HCT116 (cell line): Measurements from ENCODE around the gene SLC27A4. TPM values are rescaled to one million over a fixed set of nuclear protein-coding genes. Genes with fewer than 3 reads are reported as not detected.

ENCODE experiments used
- ATAC-seq: fragments of 200-7000 bp; cut with Tn5 transposase; 2 replicates; pipeline ENCODE4 v1.9.1; 2020; ENCODE audit warnings: mild to moderate bottlenecking, moderate library complexity
- BruUV-seq: library from RNA; stranded (reverse); fragments of 400-500 nt; replicated peaks from 2 replicates; lab custom pipeline; 2021; lab: Mats Ljungman, UMichigan
- CTCF ChIA-PET: fragments of 300-600 bp; sonication (Branson Sonifier 250); formaldehyde crosslinking; loops from one replicate; lab custom pipeline; 2021; ENCODE audit warnings: antibody characterized with exemption; lab: Charles Lee
- POLR2A ChIA-PET: fragments of 300-600, 350-600 bp; sonication (Branson Sonifier 250); formaldehyde crosslinking; loops from one replicate; lab custom pipeline; 2021; ENCODE audit warnings: antibody characterized with exemption; lab: Charles Lee
- RAD21 ChIA-PET, 2 experiments: fragments of 300-600 bp; sonication (Branson Sonifier 250); formaldehyde crosslinking; loops; one replicate each; lab custom pipeline; 2023; ENCODE audit warnings: low total read pairs in 2 of 2; ENCODE audit not compliant: uncharacterized antibody in 2 of 2, unreplicated experiment in 2 of 2, low non-redundant PET in 1 of 2; lab: Charles Lee
- DNase-seq: peaks from one replicate; pipeline ENCODE4 v3.0.0-alpha.2; 2010; ENCODE audit warnings: low read depth, low spot score
- H2AFZ ChIP-seq: fragments of 200-600 bp; shearing (Covaris generic), sonication (generic); 2 replicates; pipeline ENCODE4 v1.6.1; 2017; ENCODE audit warnings: low read depth, mixed run types, mixed read lengths, antibody characterized with exemption, low read length; ENCODE audit not compliant: poor library complexity, severe bottlenecking
- H3K27ac ChIP-seq: 2 replicates; pipeline ENCODE4 v1.5.1; 2012; ENCODE audit warnings: low read depth, low read length
- H3K27me3 ChIP-seq: fragments of 200-600 bp; sonication (generic); 2 replicates; pipeline ENCODE4 v1.6.1; 2016; ENCODE audit warnings: mixed run types, low read length, mixed read lengths; ENCODE audit not compliant: insufficient read depth
- H3K36me3 ChIP-seq, 2 experiments: fragments of 200-500 bp in 1 of 2; fragments of 200-600 bp in 1 of 2; sonication (Bioruptor generic) in 1 of 2; sonication (generic) in 1 of 2; 2 replicates each; pipeline versions ENCODE4 v1.5.1 to v1.6.1; 2014 to 2016; ENCODE audit warnings: low read length in 2 of 2, inconsistent platforms in 1 of 2, mixed read lengths in 1 of 2, mixed run types in 1 of 2; ENCODE audit not compliant: insufficient read depth in 2 of 2, control insufficient read depth in 1 of 2
- H3K4me1 ChIP-seq, 2 experiments: fragments of 200-600 bp in 1 of 2; sonication (generic) in 1 of 2; 2 replicates each; pipeline versions ENCODE4 v1.5.1 to v1.6.1; 2012 to 2017; ENCODE audit warnings: low read length in 2 of 2, inconsistent platforms in 1 of 2, mild to moderate bottlenecking in 1 of 2, mixed read lengths in 1 of 2, mixed run types in 1 of 2, moderate library complexity in 1 of 2; ENCODE audit not compliant: insufficient read depth in 2 of 2, control insufficient read depth in 1 of 2
- H3K4me2 ChIP-seq: fragments of 200-600 bp; sonication (generic); 2 replicates; pipeline ENCODE4 v1.6.1; 2017; ENCODE audit warnings: mixed run types, low read length, mixed read lengths
- H3K4me3 ChIP-seq, 2 experiments: fragments of 200-600 bp in 1 of 2; sonication (generic) in 1 of 2; replicated peaks in 1 of 2; 2 replicates each; pipeline ENCODE4 v1.5.1; 2011 to 2016; ENCODE audit warnings: low read length in 2 of 2, control low read depth in 1 of 2, low read depth in 1 of 2, mild to moderate bottlenecking in 1 of 2, mixed read lengths in 1 of 2, mixed run types in 1 of 2
- H3K79me2 ChIP-seq: fragments of 200-600 bp; sonication (generic); 2 replicates; pipeline ENCODE4 v1.6.1; 2017; ENCODE audit warnings: mild to moderate bottlenecking, mixed run types, low read length, moderate library complexity, mixed read lengths; ENCODE audit not compliant: insufficient read depth
- H3K9ac ChIP-seq: fragments of 200-600 bp; sonication (generic); 2 replicates; pipeline ENCODE4 v1.6.1; 2016; ENCODE audit warnings: low read length, mixed read lengths
- H3K9me2 ChIP-seq: fragments of 200-600 bp; sonication (generic), shearing (Covaris generic); 2 replicates; pipeline ENCODE4 v1.6.1; 2017; ENCODE audit warnings: mixed run types, mild to moderate bottlenecking, moderate library complexity; ENCODE audit not compliant: insufficient read depth
- H3K9me3 ChIP-seq, 2 experiments: fragments of 200-500 bp in 1 of 2; fragments of 200-600 bp in 1 of 2; sonication (Bioruptor generic) in 1 of 2; sonication (generic) in 1 of 2; 2 replicates each; pipeline ENCODE4 v1.6.1; 2014 to 2017; ENCODE audit warnings: low read length in 2 of 2, mixed read lengths in 2 of 2, inconsistent platforms in 1 of 2, low read depth in 1 of 2, mild to moderate bottlenecking in 1 of 2, mixed run types in 1 of 2, moderate library complexity in 1 of 2; ENCODE audit not compliant: control insufficient read depth in 1 of 2, insufficient read depth in 1 of 2
- H4K20me1 ChIP-seq: fragments of 200-600 bp; sonication (generic), shearing (Covaris generic); 2 replicates; pipeline ENCODE4 v1.6.1; 2017; ENCODE audit warnings: mixed run types, mild to moderate bottlenecking, moderate library complexity; ENCODE audit not compliant: insufficient read depth
- RAD21 ChIP-seq: IDR thresholded peaks from 2 replicates; pipeline ENCODE4 v1.6.1; 2012; ENCODE audit warnings: low read depth, mild to moderate bottlenecking
- SP1 ChIP-seq: IDR thresholded peaks from 2 replicates; pipeline ENCODE4 v1.6.1; 2012; ENCODE audit warnings: low read depth
- intact Hi-C: fragments of 100-400 bp; cut with micrococcal nuclease; formaldehyde crosslinking; loops from 2 replicates; pipeline ENCODE4 v1.10.0; 2022
- total RNA-seq: library from RNA; stranded (reverse); gene quantifications from one replicate; pipeline ENCODE4 v1.2.1, GENCODE V29; 2021; ENCODE audit not compliant: unreplicated experiment

Gene SLC27A4
- total RNA-seq, 1 experiment from 2014 or later = 33.9 TPM

- ATAC-seq (no peak), DNase-seq (no peak)
- BruUV-seq = no TSS peak
- Histone ChIP-seq H3K4me1 (peaks cover 5 to 29% of the 10 kb centered on the region in 2 experiments; a peak in 3 of 4 replicates), H3K4me3 (no peak overlapping the region), H3K27ac (no peak overlapping the region), H4K20me1 (no peaks in the 10 kb centered on the region), H3K79me2 (no peaks in the 10 kb centered on the region), H3K9me3 (no peaks in the 10 kb centered on the region), H3K9me2 (no peaks in the 10 kb centered on the region), H3K9ac (no peak overlapping the region), H2AFZ (no peak overlapping the region), H3K36me3 (no peaks in the 10 kb centered on the region), H3K27me3 (no peaks in the 10 kb centered on the region), H3K4me2 (no peak overlapping the region)
- intact Hi-C loops = loop anchor here (5.0 to 10.0 kb wide), 2 partner anchors 258 to 341 kb away; partner anchors contain the start of gene SPTAN1
- RAD21 ChIA-PET = interaction anchor here in 1 of 2 experiments (1.0 kb wide), 1 partner anchor 10 kb away, joined by 4 read pairs; no protein-coding TSS in a partner anchor
- POLR2A ChIA-PET = interaction anchor here (2.2 kb wide), 1 partner anchor 45 kb away, joined by 9 read pairs; no protein-coding TSS in a partner anchor
- CTCF ChIA-PET = interaction anchor here (1.8 to 4.3 kb wide), 4 partner anchors 45 to 114 kb away, joined by 11 to 40 read pairs (median 20); partner anchors contain the start of gene URM1
- no peak for TF ChIP-seq RAD21
Observed at GRCh38 chr9:128296340-128297220, 43.7 kb upstream of the SLC27A4 start.

- TF ChIP-seq SP1 = no peak
- TF ChIP-seq, all 23 proteins: peak for 0
Observed at GRCh38 chr9:128297221-128297773, 43.0 kb upstream of the SLC27A4 start.

More at GRCh38 chr9:128297221-128297773, 43.0 kb upstream of the SLC27A4 start:
- H3K9me3 ChIP-seq = no peaks in the 10 kb centered on the region
- ChIA-PET POLR2A (interaction anchor here (2.2 kb wide), 1 partner anchor 44 kb away, joined by 9 read pairs; no protein-coding TSS in a partner anchor), RAD21 (no interaction called here), CTCF (interaction anchor here (3.6 to 4.3 kb wide), 2 partner anchors 44 to 65 kb away, joined by 26 to 40 read pairs; no protein-coding TSS in a partner anchor)
- no peak overlapping the region for H3K9ac ChIP-seq
- H3K9me2 ChIP-seq = no peaks in the 10 kb centered on the region
- H3K27ac ChIP-seq = no peak overlapping the region
- H3K4me1 ChIP-seq = peaks cover 5 to 29% of the 10 kb centered on the region in 2 experiments; a peak in 3 of 4 replicates
- H2AFZ ChIP-seq = no peak overlapping the region
- no peak overlapping the region for H3K4me2 ChIP-seq
- ATAC-seq (no peak), DNase-seq (no peak)
- no peaks in the 10 kb centered on the region for H3K36me3 ChIP-seq
- no peaks in the 10 kb centered on the region for H3K27me3 ChIP-seq
- no peaks in the 10 kb centered on the region for H4K20me1 ChIP-seq
- H3K79me2 ChIP-seq = no peaks in the 10 kb centered on the region
- no TSS peak for BruUV-seq
- intact Hi-C loops = loop anchor here (5.0 to 10.0 kb wide), 2 partner anchors 258 to 340 kb away; partner anchors contain the start of gene SPTAN1
- no peak overlapping the region for H3K4me3 ChIP-seq
